GM23248 (cell line): ENCODE results near the gene PRR33.

Experiments used
- EZH2 ChIP-seq: fragments of 200-600 bp; sonication (generic); IDR thresholded peaks from 2 replicates; pipeline ENCODE4 v1.6.1; 2018; ENCODE audit warnings: antibody characterized with exemption, mild to moderate bottlenecking; ENCODE audit not compliant: insufficient read depth, poor library complexity, severe bottlenecking
- EZH2phosphoT487 ChIP-seq: fragments of 200-600 bp; sonication (generic); IDR thresholded peaks from 2 replicates; pipeline ENCODE4 v1.6.1; 2018; ENCODE audit warnings: antibody characterized with exemption, moderate library complexity, mild to moderate bottlenecking, low read depth; ENCODE audit not compliant: insufficient read depth

DNA sequence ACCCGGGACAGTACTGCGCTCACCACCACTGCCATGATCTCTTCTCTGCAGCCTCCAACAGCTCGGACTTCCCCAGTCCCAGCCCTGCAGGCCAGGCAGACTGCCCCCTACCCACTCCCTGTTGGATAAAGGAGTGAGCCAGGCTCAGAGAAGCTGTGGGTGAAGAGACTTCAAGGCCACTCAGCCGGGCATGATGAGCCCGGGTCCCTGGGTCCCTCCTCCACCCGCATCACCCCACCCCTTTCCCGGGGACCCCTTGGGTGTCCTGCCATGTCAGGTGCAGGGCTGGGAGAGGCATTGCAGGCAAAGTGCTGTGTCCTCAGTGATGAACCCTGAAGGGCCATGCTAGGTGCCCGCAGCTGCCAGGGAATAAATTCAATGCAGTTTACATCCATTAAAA, 24.3 kb downstream of the PRR33 start:
- no peak for TF ChIP-seq EZH2phosphoT487
- no peak for TF ChIP-seq EZH2
